HCT116 (cell line): ENCODE results near the gene RCE1.

Source experiments
- TF ChIP-seq, protein P1 (sequence below), 3 experiments: fragments of 200-600 bp in 1 of 3; sonication (generic) in 1 of 3; IDR thresholded peaks in 2 of 3; conservative IDR thresholded peaks in 1 of 3; 2 replicates each; pipeline ENCODE4 v1.5.1; 2012 to 2017; ENCODE audit warnings: low read depth in 2 of 3, low read length in 2 of 3, antibody characterized with exemption in 1 of 3, borderline replicate concordance in 1 of 3, control low read depth in 1 of 3, mild to moderate bottlenecking in 1 of 3, mixed read lengths in 1 of 3, mixed run types in 1 of 3, moderate library complexity in 1 of 3; ENCODE audit not compliant: insufficient read depth in 1 of 3
- TF ChIP-seq, protein P2 (sequence below): IDR thresholded peaks from 2 replicates; pipeline ENCODE4 v1.6.1; 2012; ENCODE audit warnings: low read depth

DNA sequence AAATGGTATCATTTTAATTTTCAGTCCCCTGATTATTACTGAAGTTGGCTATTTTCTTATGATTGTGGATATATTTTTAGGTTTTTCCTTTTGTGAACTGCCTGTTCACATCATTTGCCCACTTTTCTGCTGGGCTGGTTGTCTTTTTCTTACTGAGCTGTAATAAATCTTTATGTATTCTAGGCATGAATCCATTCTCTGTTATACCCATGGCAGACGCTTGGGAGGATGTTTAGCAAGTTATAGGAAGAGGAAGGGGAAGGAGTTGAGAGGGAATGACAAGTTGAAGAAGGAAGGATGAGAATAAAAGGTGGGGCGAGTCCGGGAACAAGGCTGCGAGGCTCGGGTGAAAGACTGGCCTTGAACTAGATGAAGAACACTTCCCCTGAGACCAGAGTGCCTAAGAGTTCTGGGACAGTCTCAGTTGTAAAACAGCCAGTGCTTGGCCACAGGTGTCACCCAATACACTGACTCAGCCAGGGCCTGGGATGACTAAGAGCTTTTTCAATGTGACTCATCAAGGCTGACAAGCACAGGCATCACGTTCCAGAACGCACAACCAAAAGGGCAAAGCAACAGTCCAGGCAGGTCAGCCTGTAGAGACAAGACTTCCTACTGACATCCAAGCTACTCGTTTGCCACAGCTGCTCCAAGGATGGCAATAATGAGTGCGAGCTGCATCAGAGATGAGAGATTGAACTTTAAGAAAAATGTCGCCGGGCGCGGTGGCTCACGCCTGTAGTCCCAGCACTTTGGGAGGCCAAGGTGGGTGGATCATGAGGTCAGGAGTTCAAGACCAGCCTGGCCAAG is 48.8 kb downstream of the RCE1 start:
- TF ChIP-seq, protein P1, sequence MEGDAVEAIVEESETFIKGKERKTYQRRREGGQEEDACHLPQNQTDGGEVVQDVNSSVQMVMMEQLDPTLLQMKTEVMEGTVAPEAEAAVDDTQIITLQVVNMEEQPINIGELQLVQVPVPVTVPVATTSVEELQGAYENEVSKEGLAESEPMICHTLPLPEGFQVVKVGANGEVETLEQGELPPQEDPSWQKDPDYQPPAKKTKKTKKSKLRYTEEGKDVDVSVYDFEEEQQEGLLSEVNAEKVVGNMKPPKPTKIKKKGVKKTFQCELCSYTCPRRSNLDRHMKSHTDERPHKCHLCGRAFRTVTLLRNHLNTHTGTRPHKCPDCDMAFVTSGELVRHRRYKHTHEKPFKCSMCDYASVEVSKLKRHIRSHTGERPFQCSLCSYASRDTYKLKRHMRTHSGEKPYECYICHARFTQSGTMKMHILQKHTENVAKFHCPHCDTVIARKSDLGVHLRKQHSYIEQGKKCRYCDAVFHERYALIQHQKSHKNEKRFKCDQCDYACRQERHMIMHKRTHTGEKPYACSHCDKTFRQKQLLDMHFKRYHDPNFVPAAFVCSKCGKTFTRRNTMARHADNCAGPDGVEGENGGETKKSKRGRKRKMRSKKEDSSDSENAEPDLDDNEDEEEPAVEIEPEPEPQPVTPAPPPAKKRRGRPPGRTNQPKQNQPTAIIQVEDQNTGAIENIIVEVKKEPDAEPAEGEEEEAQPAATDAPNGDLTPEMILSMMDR (IDR thresholded peaks at IDR 0.05 in 2 of 3, conservative IDR thresholded peaks at IDR 0.05 in 1 of 3; ENCODE audit: borderline replicate concordance in 1 of 3, insufficient read depth in 1 of 3, low read depth in 2 of 3, low read length in 2 of 3) = 0 out of 6 replicates have a peak, but pooled peaks of 1 of the 3 experiments have one; percentile 1
- TF ChIP-seq, protein P2, sequence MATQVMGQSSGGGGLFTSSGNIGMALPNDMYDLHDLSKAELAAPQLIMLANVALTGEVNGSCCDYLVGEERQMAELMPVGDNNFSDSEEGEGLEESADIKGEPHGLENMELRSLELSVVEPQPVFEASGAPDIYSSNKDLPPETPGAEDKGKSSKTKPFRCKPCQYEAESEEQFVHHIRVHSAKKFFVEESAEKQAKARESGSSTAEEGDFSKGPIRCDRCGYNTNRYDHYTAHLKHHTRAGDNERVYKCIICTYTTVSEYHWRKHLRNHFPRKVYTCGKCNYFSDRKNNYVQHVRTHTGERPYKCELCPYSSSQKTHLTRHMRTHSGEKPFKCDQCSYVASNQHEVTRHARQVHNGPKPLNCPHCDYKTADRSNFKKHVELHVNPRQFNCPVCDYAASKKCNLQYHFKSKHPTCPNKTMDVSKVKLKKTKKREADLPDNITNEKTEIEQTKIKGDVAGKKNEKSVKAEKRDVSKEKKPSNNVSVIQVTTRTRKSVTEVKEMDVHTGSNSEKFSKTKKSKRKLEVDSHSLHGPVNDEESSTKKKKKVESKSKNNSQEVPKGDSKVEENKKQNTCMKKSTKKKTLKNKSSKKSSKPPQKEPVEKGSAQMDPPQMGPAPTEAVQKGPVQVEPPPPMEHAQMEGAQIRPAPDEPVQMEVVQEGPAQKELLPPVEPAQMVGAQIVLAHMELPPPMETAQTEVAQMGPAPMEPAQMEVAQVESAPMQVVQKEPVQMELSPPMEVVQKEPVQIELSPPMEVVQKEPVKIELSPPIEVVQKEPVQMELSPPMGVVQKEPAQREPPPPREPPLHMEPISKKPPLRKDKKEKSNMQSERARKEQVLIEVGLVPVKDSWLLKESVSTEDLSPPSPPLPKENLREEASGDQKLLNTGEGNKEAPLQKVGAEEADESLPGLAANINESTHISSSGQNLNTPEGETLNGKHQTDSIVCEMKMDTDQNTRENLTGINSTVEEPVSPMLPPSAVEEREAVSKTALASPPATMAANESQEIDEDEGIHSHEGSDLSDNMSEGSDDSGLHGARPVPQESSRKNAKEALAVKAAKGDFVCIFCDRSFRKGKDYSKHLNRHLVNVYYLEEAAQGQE = no peak
